IPS DF 4.7 (cell line): ENCODE results near the gene OASL.
A peak's percentile ranks its signal among the peaks of the same experiment; 100 is the strongest.

Experiments
- DNase-seq: peaks from one replicate; pipeline ENCODE4 v3.0.0-alpha.2; 2013; ENCODE audit warnings: low spot score; ENCODE audit errors: extremely low read depth

The OASL gene

GRCh38 chr12:120992989-120993388, 46.1 kb downstream of the OASL start:
- DNase-seq = no peak

GRCh38 chr12:120991965-120992364, 47.1 kb downstream of the OASL start:
- DNase-seq = no peak

GRCh38 chr12:120990487-120991055, 48.5 kb downstream of the OASL start:
- DNase-seq = no peak

GRCh38 chr12:120989687-120990086, 49.4 kb downstream of the OASL start:
- DNase-seq = no peak

- no peak for DNase-seq
Measured at GRCh38 chr12:120988658-120989057, 50.4 kb downstream of the OASL start.

- no peak for DNase-seq
Measured at GRCh38 chr12:120988234-120988633, 50.8 kb downstream of the OASL start.

- no peak for DNase-seq
Measured at GRCh38 chr12:120984351-120984898, 54.6 kb downstream of the OASL start.

- no peak for DNase-seq
Measured at GRCh38 chr12:120983759-120984158, 55.3 kb downstream of the OASL start.

- DNase-seq = no peak
Measured at GRCh38 chr12:120982659-120983058, 56.4 kb downstream of the OASL start.

GRCh38 chr12:120981407-120981941, 57.6 kb downstream of the OASL start:
- DNase-seq = no peak

GRCh38 chr12:120980800-120981368, 58.2 kb downstream of the OASL start:
- no peak for DNase-seq

GRCh38 chr12:120979862-120980696, 59.0 kb downstream of the OASL start:
- DNase-seq = no peak

- no peak for DNase-seq
Measured at GRCh38 chr12:120979220-120979861, 59.7 kb downstream of the OASL start.

- DNase-seq = no peak
Measured at GRCh38 chr12:120978296-120979219, 60.5 kb downstream of the OASL start, which contains the start of gene HNF1A. Gene HNF1A (plus strand): TSS chr12:120978543. CDS start chr12:120978769, 226 bp downstream.

- no peak for DNase-seq
Measured at GRCh38 chr12:120977531-120978295, 61.3 kb downstream of the OASL start.

- DNase-seq = peak; percentile 87
Measured at GRCh38 chr12:120972870-120973543, 66.0 kb downstream of the OASL start.

GRCh38 chr12:120971299-120972180, 67.5 kb downstream of the OASL start:
- peak; percentile 38 for DNase-seq

GRCh38 chr12:120970310-120970709, 68.7 kb downstream of the OASL start:
- no peak for DNase-seq
